GM11168 (cell line): Measurements from ENCODE around the gene CYTIP.

Experiments
- in situ Hi-C: fragments of 300-500 bp; cut with MboI; formaldehyde crosslinking; loops from one replicate; pipeline ENCODE4 v1.12.0; 2022; ENCODE audit warnings: low sequenced_read_pairs; ENCODE audit not compliant: unreplicated experiment

Gene CYTIP

GRCh38 chr2:157443795-157444640 is at the start of gene CYTIP:
Gene CYTIP (minus strand): TSS chr2:157444089. CDS start chr2:157444020, 69 bp downstream.
- in situ Hi-C loops: loop anchor here (5.0 kb wide), 1 partner anchor 33 kb away; no protein-coding TSS in a partner anchor

GRCh38 chr2:157492189-157492773 is 48.4 kb upstream of the CYTIP start:
- in situ Hi-C loops: loop anchor here (10.0 kb wide), 1 partner anchor 513 kb away; no protein-coding TSS in a partner anchor

- in situ Hi-C loops: loop anchor here (10.0 kb wide), 2 partner anchors 165 to 515 kb away; partner anchors contain the start of gene ERMN
Observed at GRCh38 chr2:157489983-157490382, 46.1 kb upstream of the CYTIP start.

GRCh38 chr2:157488877-157489276 is 45.0 kb upstream of the CYTIP start:
- in situ Hi-C loops: loop anchor here (10.0 kb wide), 1 partner anchor 164 kb away; the partner anchor contains the start of gene ERMN

GRCh38 chr2:157487747-157488146 is 43.9 kb upstream of the CYTIP start:
- in situ Hi-C loops: loop anchor here (10.0 kb wide), 1 partner anchor 163 kb away; the partner anchor contains the start of gene ERMN

GRCh38 chr2:157487271-157487610 is 43.4 kb upstream of the CYTIP start:
- in situ Hi-C loops: loop anchor here (10.0 kb wide), 1 partner anchor 162 kb away; the partner anchor contains the start of gene ERMN

- in situ Hi-C loops: loop anchor here (10.0 kb wide), 1 partner anchor 162 kb away; the partner anchor contains the start of gene ERMN
Observed at GRCh38 chr2:157486596-157487270, 42.8 kb upstream of the CYTIP start.

- in situ Hi-C loops: loop anchor here (10.0 kb wide), 1 partner anchor 156 kb away; the partner anchor contains the start of gene ERMN
Observed at GRCh38 chr2:157480182-157480961, 36.5 kb upstream of the CYTIP start.

- in situ Hi-C loops: loop anchor here (5.0 to 10.0 kb wide), 2 partner anchors 37 to 155 kb away; partner anchors contain the start of genes CYTIP and ERMN
Observed at GRCh38 chr2:157479081-157480027, 35.5 kb upstream of the CYTIP start.

- in situ Hi-C loops: loop anchor here (5.0 kb wide), 1 partner anchor 36 kb away; the partner anchor contains the start of gene CYTIP
Observed at GRCh38 chr2:157477919-157478318, 34.0 kb upstream of the CYTIP start.

- in situ Hi-C loops: loop anchor here (5.0 kb wide), 1 partner anchor 35 kb away; the partner anchor contains the start of gene CYTIP
Observed at GRCh38 chr2:157476953-157477709, 33.2 kb upstream of the CYTIP start.

GRCh38 chr2:157475722-157476390 is 32.0 kb upstream of the CYTIP start:
- in situ Hi-C loops: loop anchor here (5.0 kb wide), 1 partner anchor 34 kb away; the partner anchor contains the start of gene CYTIP

- in situ Hi-C loops: no loop called here
Observed at GRCh38 chr2:157473581-157473980, 29.7 kb upstream of the CYTIP start.

- in situ Hi-C loops: no loop called here
Observed at GRCh38 chr2:157471078-157471477, 27.2 kb upstream of the CYTIP start.

GRCh38 chr2:157470321-157470720 is 26.4 kb upstream of the CYTIP start:
- in situ Hi-C loops: no loop called here

GRCh38 chr2:157469726-157470125 is 25.8 kb upstream of the CYTIP start:
- in situ Hi-C loops: no loop called here
